SH-SY5Y (cell line): Measurements from ENCODE around the gene ALKBH3.

ENCODE experiments used
- GATA2 ChIP-seq: IDR thresholded peaks from 2 replicates; pipeline ENCODE4 v1.6.1; 2011; ENCODE audit warnings: mild to moderate bottlenecking, low read depth, low read length
- GATA3 ChIP-seq: IDR thresholded peaks from 2 replicates; pipeline ENCODE4 v1.6.1; 2011; ENCODE audit warnings: low read depth, mild to moderate bottlenecking, low read length, moderate library complexity

GRCh38 chr11:43866520-43866919 lies 14.1 kb upstream of the ALKBH3 start:
- TF ChIP-seq GATA3 (no peak), GATA2 (no peak)
